Stimulated activated CD4-positive, alpha-beta T cell treated with anti-CD3 and anti-CD28 coated beads, Interleukin-15, amount 100 ng/mL, for 24 hours (primary cell): ENCODE measurements around the gene SLC22A8.
"Not testable (repeated sequence)": the region's sequence is repeated elsewhere in the genome, so short reads cannot be mapped to it uniquely, and the experiment has no call there.

ENCODE experiments used
- DNase-seq: peaks from one replicate; pipeline ENCODE4 v3.0.0-alpha.2; 2020

The SLC22A8 gene

DNA sequence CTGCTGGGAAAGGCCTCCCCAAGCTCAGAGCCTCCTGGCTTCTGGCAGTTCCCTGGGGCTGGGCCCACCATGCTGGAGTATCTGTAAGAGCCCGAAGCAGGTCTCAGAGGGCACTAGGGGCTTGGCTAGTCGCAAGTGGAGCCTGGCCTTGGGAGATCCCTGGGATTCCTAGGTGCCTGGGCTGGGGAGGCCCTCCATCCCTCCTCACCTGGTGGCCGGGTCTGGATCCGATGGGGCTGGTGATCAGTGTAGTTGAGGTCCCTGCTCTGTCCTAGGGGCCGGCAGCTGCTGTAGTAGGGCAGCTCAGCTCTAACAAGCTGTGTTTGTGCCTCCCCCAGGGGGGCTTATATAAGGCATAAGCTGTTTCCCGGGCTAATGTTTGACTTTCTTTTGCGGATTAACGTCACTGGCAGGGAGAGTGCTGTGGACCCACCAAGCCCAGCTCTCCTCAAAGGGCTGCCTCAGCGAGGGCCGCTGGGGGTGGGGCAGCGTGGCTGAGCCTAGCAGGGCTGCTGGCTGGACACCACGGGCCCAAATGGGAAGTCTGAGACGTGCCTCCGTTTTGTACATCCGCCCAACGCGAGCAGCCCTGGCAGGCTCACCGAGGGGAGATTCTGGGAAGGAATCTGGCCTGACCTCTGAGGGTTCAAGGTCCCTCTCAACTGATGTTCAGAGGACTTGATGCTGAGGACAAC is at the start of gene SLC22A8:
Gene SLC22A8 (minus strand): TSS at position 321 of the 695 bp plus-strand sequence. CDS start 883 bp downstream, outside the sequence.
- DNase-seq: no peak

DNA sequence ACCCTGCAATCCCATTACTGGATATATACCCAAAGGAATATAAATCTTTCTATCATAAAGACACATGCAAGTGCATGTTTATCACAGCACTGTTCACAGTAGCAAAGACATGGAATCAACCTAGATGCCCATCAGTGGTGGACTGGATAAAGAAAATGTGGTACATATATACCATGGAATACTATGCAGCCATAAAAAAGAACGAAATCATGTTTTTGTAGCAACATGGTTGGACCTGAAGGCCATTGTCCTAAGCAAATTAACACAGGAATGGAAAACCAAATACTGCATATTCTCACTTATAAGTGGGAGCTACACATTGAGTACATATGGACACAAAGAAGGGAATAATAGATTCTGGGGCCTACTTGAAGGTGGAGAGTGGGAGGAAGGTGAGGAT is 30.6 kb upstream of the SLC22A8 start:
- DNase-seq: not testable (repeated sequence)

DNA sequence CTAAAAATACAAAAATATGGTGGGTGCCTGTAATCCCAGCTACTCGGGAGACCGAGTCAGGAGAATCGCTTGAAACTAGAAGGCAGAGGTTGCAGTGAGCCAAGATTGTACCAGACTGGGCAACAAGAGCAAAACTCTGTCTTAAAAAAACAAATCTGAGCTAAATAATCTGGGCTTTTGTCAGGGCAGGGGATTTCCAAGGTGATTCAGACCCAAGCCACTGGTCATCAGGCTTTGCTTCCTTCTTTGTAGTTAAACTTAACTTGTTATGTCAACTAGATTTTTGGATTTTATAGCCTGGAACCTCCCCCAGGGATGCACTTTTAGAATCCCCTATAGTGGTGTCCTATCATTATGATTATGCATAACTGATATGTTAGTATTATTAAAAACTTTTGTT is 27.0 kb upstream of the SLC22A8 start:
- DNase-seq: no peak

DNA sequence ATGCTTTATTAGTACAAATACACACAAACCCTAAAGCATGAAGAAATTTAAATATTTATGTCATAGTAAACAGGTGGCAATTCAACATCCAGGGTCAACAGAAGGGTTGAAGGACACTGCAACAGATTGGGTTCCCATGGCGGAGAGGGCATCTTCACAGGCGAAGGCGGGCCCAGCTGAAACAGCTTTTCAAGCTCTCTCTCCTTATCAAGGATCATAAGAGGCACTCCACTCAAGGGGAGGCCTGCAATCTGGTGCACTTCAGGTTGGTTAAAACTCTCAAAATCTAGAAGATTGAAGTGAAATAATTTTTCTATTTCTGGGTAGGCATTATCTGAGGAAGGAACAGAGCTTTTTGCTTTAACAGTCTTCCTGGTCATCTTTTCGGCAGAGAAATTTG is 16.8 kb upstream of the SLC22A8 start:
- no peak for DNase-seq

- DNase-seq: peak; percentile 90
Measured at GRCh38 chr11:63023841-63024648, 8.4 kb upstream of the SLC22A8 start.

- DNase-seq: no peak
Measured at GRCh38 chr11:63023222-63023814, 7.7 kb upstream of the SLC22A8 start.

GRCh38 chr11:63022441-63022840 is 6.8 kb upstream of the SLC22A8 start:
- DNase-seq: no peak

DNA sequence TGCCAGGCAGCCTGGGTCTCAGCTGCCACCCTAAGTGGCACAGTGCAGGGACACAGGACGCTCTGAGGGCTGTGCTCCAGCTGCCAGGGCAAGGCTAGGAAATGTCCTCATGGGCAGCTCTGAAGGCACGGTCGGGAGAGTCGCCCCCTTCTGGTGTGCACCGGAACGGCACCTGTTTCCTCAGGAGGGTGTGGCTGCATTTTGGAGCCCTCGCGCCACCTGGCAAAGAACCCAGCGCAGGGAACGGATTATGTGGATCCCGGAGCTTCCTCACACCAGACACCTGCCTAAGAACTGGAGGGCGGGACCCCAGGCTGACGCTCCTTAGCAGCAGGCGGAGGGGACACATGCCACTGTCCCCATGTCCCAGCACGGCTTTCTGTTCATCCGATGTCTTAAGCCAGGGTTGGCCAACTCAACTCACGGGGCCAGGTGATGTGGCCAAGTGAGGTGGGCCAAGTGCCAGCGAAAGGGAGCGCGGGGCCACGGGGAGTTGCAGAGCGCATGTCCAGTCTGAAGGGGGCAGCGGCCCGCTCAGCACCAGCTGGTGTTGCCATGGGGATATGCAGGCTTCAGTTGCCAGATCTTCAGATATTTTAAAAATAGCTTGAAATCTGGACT is 5.1 kb upstream of the SLC22A8 start:
- peak; percentile 51 for DNase-seq

DNA sequence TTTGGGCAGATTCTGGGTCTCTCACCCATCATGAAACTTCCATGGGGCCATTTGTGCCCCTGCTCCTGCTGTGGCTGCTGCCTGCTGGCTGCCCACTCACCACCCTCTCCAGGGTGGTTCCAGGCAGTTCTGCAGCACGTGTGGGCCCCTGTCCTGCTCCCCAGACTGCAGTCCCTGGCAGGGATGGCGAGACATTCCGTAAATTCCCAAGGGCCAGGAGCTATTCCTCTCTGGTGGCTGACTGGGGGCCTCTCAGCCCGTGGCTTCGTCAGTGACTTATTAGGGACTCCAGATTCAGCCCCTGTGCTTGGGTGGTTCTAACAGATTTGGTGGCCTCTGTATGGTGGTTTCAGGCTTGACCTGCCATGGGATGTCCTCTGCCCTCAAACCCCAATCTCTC is 3.9 kb upstream of the SLC22A8 start:
- no peak for DNase-seq

DNA sequence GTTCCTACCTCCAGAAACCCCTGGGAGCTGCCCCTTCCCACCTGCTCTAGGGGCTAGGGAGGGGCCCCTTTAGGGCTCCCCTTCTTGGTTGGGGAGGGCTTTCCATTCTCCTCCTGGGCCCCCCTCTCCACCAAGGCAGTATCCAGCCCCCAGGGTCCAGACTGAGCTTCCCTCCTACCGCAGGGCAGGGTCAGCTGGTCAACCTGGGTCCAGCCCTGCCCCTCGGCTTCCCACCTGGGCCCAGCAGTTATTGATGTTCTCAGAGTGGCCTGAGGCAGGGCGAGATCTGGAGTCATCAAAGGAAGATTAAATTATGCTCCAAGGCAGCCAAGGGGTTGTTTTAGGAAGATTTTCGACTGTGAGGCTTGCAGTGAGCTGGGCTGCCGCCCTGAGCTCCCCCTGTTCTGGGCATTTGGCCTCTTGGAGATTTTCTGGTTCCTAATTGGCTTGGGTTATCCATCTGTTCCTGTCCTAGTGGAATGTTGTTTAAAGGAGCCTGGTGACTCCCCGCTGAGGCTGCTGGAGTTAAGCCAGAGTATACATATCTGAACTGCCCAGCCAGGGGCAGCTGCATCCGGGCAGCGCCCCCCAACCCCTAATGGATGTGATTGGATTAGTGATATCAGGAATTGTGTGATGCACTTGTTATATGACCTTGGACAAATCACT is 1.8 kb upstream of the SLC22A8 start:
- no peak for DNase-seq

DNA sequence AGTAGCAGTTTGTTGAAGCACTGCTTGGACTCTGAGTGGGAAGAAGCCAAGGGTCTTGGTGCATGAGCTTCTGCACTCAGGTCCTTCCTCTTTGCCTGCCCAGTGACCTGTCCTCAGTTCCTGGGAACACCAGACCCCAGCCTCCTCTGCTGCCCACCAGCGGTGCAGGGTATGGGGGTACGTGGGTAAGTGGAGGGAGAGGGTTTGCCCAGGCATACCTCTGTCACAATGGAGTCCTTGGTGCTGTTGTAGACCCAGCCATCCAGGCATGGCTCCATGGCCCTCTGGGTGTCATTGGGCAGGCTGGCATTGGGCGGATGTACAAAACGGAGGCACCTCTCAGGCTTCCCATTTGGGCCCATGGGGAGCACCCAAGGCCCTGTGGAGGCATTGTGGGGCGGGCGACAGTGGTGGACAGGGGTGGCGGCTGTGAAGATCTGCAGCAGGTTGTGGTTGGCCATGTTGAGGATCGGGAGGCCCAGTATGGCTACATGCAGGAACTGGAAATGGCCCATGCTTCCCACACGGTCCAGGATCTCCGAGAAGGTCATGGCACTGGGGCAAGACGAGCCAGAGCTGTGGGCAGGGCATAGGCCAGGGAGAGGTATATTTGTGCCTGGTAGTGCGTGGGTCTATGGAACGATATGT is 1.1 kb downstream of the SLC22A8 start:
- no peak for DNase-seq

DNA sequence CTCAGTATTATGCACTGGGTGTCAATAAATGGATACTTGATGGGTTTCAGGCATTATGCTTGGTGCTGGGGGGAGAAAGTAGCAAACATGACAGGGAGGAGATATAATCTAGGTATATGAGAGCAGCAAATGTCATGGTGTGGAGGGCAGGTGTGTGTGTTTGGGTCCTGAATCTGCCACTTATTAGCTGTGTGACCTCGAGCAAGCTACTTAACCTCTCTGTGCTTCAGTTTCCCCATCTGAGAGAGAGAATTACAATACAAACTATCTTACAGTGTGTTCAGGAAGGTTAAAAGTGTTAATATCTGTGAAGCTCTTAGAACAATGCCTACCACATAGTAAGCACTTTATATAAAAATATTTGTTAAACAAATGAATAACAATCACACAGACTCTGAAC is 2.8 kb downstream of the SLC22A8 start:
- DNase-seq: no peak

- DNase-seq: no peak
Measured at GRCh38 chr11:63012430-63012829, 3.2 kb downstream of the SLC22A8 start.

- DNase-seq: no peak
Measured at GRCh38 chr11:63010934-63011439, 4.7 kb downstream of the SLC22A8 start.

- DNase-seq: no peak
Measured at GRCh38 chr11:63007920-63008319, 7.7 kb downstream of the SLC22A8 start.

DNA sequence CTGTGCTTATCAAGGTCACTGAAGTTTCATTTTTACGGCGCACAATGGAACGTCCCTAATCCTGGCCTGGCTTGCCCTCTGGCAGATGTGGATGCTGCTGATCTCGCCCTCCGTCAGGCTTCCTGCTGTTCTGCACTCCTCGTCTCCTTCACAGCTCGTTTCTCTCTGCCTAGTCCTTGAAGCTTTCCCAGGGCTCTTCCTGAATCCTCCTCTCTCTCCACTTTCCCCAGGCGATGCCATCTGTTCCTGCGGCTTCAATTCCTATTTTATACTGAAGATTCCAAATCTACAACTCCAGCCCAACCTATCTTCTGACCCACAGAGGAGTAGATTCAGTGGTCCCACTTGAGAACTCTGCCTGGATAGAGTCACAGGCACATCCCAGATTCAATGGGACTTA is 14.2 kb downstream of the SLC22A8 start:
- no peak for DNase-seq

- no peak for DNase-seq
Measured at GRCh38 chr11:62999649-63000048, 16.0 kb downstream of the SLC22A8 start.

DNA sequence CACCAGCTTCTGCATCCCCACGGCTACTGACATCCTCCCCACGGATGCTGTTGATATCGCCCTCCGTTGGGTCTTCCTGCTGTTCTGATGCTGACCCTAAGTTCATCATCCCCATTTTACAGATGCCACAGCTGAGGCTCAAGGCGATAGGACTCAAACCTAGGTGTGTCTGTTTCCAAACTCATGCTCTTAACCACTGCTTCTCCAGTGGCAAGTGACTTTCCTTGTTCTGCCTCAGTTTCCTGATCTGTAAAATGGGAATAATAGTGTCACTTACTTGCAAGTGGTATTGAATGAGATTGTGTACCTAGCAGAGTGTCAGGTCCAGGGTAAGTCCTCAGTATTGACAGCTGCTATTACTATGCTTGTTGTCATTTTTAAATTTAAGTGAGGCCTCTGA is 16.5 kb downstream of the SLC22A8 start:
- no peak for DNase-seq

DNA sequence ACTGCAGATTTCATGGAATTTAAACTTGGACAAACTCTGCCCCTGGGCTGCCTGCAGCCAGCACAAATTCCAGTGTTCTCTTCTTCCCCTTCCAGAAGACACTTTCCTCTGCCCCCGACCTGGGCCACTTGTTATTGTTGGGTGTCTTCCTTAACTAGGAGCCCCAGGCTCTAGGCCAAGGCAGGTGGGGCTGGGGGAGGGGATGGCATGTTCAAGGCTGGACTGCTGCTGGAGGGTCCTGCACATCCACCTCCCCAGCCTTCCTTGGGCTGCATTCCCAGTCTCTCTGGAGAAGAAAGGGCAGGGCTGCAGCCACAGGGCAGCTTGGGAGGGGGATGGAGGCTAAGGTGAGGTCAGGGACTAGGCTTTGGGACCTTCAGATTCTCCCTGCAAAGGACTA is 19.4 kb downstream of the SLC22A8 start:
- DNase-seq: no peak

- no peak for DNase-seq
Measured at GRCh38 chr11:62994775-62995174, 20.9 kb downstream of the SLC22A8 start.

- no peak for DNase-seq
Measured at GRCh38 chr11:62988276-62988675, 27.4 kb downstream of the SLC22A8 start.

- DNase-seq: no peak
Measured at GRCh38 chr11:62985041-62985750, 30.4 kb downstream of the SLC22A8 start.
